IMR-90 (cell line): Measurements from ENCODE around the gene IQSEC3.

ENCODE experiments used
- CEBPB ChIP-seq: IDR thresholded peaks from 2 replicates; pipeline ENCODE4 v1.6.1; 2012; ENCODE audit warnings: low read depth, low read length, improper control_type of control experiment
- FOS ChIP-seq: fragments of 150-350 bp; IDR thresholded peaks from 2 replicates; pipeline ENCODE4 v1.6.1; 2016; ENCODE audit warnings: low read depth, low read length
- MAZ ChIP-seq: IDR thresholded peaks from 2 replicates; pipeline ENCODE4 v1.6.1; 2012; ENCODE audit warnings: low read depth, mild to moderate bottlenecking, low read length, improper control_type of control experiment, moderate library complexity, borderline replicate concordance
- MXI1 ChIP-seq: IDR thresholded peaks from 2 replicates; pipeline ENCODE4 v1.6.1; 2012; ENCODE audit warnings: low read depth, mild to moderate bottlenecking, low read length, moderate library complexity, borderline replicate concordance
- POLR2A ChIP-seq: IDR thresholded peaks from 2 replicates; pipeline ENCODE4 v1.6.1; 2012; ENCODE audit warnings: mild to moderate bottlenecking, low read depth, low read length
- RAD21 ChIP-seq: IDR thresholded peaks from 2 replicates; pipeline ENCODE4 v1.6.1; 2012; ENCODE audit warnings: low read length, improper control_type of control experiment
- RFX5 ChIP-seq: IDR thresholded peaks from 2 replicates; pipeline ENCODE4 v1.8.0; 2012; ENCODE audit warnings: low read depth, mild to moderate bottlenecking, low read length, moderate library complexity
- SMC3 ChIP-seq: fragments of 150-350 bp; IDR thresholded peaks from 2 replicates; pipeline ENCODE4 v1.6.1; 2016; ENCODE audit warnings: low read depth, mild to moderate bottlenecking, antibody characterized with exemption, low read length, moderate library complexity
- TF ChIP-seq, protein P1 (sequence below): conservative IDR thresholded peaks from 2 replicates; pipeline ENCODE4 v1.5.1; 2012; ENCODE audit warnings: mild to moderate bottlenecking, low read depth, low read length, improper control_type of control experiment
- TF ChIP-seq, protein P2 (sequence below): fragments of 150-350 bp; IDR thresholded peaks from 2 replicates; pipeline ENCODE4 v1.6.1; 2017; ENCODE audit warnings: mild to moderate bottlenecking, antibody characterized with exemption, low read length, low read depth

DNA sequence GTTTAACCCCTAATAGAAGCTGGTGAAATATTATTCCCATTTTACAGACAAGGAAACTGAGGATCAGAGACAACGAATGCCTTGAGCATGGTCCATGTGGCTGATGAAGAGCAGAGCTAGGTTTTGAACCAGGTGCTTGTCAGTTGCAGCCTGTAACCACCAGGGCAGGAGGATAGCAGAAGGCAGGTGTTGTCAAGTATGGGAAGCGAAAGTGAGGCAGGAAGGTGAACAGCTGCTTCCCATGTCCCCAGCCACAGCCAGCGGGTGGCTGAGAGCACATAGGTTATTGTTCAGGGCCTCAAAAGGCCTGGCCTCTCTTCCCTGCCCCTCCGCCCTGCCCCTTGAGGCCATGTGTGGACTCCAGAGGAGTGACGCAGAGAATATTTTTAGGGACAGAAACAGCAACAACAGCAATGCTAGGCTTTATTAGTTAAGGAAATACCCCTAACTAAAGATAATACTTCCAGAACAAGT is 39.6 kb downstream of the IQSEC3 start:
- TF ChIP-seq POLR2A (no peak), FOS (no peak), SMC3 (no peak), MXI1 (no peak), RFX5 (no peak), CEBPB (no peak), RAD21 (no peak), MAZ (no peak)
- TF ChIP-seq, protein P1, sequence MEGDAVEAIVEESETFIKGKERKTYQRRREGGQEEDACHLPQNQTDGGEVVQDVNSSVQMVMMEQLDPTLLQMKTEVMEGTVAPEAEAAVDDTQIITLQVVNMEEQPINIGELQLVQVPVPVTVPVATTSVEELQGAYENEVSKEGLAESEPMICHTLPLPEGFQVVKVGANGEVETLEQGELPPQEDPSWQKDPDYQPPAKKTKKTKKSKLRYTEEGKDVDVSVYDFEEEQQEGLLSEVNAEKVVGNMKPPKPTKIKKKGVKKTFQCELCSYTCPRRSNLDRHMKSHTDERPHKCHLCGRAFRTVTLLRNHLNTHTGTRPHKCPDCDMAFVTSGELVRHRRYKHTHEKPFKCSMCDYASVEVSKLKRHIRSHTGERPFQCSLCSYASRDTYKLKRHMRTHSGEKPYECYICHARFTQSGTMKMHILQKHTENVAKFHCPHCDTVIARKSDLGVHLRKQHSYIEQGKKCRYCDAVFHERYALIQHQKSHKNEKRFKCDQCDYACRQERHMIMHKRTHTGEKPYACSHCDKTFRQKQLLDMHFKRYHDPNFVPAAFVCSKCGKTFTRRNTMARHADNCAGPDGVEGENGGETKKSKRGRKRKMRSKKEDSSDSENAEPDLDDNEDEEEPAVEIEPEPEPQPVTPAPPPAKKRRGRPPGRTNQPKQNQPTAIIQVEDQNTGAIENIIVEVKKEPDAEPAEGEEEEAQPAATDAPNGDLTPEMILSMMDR = no peak
- TF ChIP-seq, protein P2, sequence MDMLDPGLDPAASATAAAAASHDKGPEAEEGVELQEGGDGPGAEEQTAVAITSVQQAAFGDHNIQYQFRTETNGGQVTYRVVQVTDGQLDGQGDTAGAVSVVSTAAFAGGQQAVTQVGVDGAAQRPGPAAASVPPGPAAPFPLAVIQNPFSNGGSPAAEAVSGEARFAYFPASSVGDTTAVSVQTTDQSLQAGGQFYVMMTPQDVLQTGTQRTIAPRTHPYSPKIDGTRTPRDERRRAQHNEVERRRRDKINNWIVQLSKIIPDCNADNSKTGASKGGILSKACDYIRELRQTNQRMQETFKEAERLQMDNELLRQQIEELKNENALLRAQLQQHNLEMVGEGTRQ = no peak
